SU-DHL-6 (cell line): ENCODE measurements around the gene ECHDC3.
A peak's percentile ranks its signal among the peaks of the same experiment; 100 is the strongest.

ENCODE experiments used
- H2AFZ ChIP-seq: fragments of 200-600 bp; sonication (generic); 2 replicates; pipeline ENCODE4 v1.6.1; 2014; ENCODE audit warnings: low read depth, mild to moderate bottlenecking, moderate library complexity, mixed read lengths, antibody characterized with exemption, low read length; ENCODE audit not compliant: severe bottlenecking
- H3F3A ChIP-seq: fragments of 200-600 bp; shearing (Covaris generic); 2 replicates; pipeline ENCODE4 v1.6.0; 2016; ENCODE audit warnings: antibody characterized with exemption, mild to moderate bottlenecking; ENCODE audit not compliant: insufficient read depth
- H3K27ac ChIP-seq: fragments of 200-600 bp; sonication (generic); 2 replicates; pipeline ENCODE4 v1.5.1; 2016; ENCODE audit warnings: low read depth, mild to moderate bottlenecking, low read length, moderate library complexity, mixed read lengths
- H3K27me3 ChIP-seq: fragments of 200-600 bp; sonication (generic), shearing (Covaris generic); 2 replicates; pipeline ENCODE4 v1.6.0; 2014; ENCODE audit warnings: mild to moderate bottlenecking, low read length
- H3K36me3 ChIP-seq: fragments of 200-600 bp; sonication (generic); 2 replicates; pipeline ENCODE4 v1.6.1; 2014; ENCODE audit warnings: mild to moderate bottlenecking, low read length, mixed read lengths
- H3K4me2 ChIP-seq: fragments of 300-600, 200-600 bp; shearing (Covaris generic), sonication (generic); 2 replicates; pipeline ENCODE4 v1.6.0; 2014; ENCODE audit warnings: low read length, low read depth, mild to moderate bottlenecking; ENCODE audit not compliant: poor library complexity, severe bottlenecking
- H3K4me3 ChIP-seq: fragments of 200-600 bp; sonication (generic); 2 replicates; pipeline ENCODE4 v1.5.1; 2014; ENCODE audit warnings: antibody characterized with exemption, low read length, mild to moderate bottlenecking, mixed read lengths; ENCODE audit not compliant: insufficient read depth, poor library complexity, severe bottlenecking
- H3K79me2 ChIP-seq: fragments of 200-600 bp; sonication (generic); 2 replicates; pipeline ENCODE4 v1.6.1; 2014; ENCODE audit warnings: mild to moderate bottlenecking, low read length, moderate library complexity; ENCODE audit not compliant: insufficient read depth
- H3K9ac ChIP-seq: fragments of 200-600 bp; sonication (generic); 2 replicates; pipeline ENCODE4 v1.7.0; 2014; ENCODE audit warnings: mild to moderate bottlenecking, low read length
- H3K9me2 ChIP-seq: fragments of 200-600 bp; sonication (generic); replicated peaks from 2 replicates; pipeline ENCODE4 v1.6.1; 2014; ENCODE audit warnings: low read length; ENCODE audit not compliant: insufficient read depth
- H3K9me3 ChIP-seq: fragments of 200-600 bp; sonication (generic); 2 replicates; pipeline ENCODE4 v1.6.1; 2014; ENCODE audit warnings: low read length, mixed read lengths; ENCODE audit not compliant: insufficient read depth
- H4K20me1 ChIP-seq: fragments of 200-600 bp; sonication (generic); 2 replicates; pipeline ENCODE4 v1.6.1; 2014; ENCODE audit warnings: low read depth, mild to moderate bottlenecking, antibody characterized with exemption, low read length, moderate library complexity, mixed read lengths
- EZH2phosphoT487 ChIP-seq: fragments of 200-600 bp; sonication (generic), shearing (Covaris generic); conservative IDR thresholded peaks from 2 replicates; pipeline ENCODE4 v1.6.1; 2018; ENCODE audit warnings: mild to moderate bottlenecking, antibody characterized with exemption, low read length, moderate library complexity, mixed read lengths
- TF ChIP-seq, protein P1 (sequence below): fragments of 200-600 bp; sonication (generic); IDR thresholded peaks from one replicate; pipeline ENCODE4 v1.5.1; 2017; ENCODE audit warnings: antibody characterized with exemption, mild to moderate bottlenecking, low read length, moderate library complexity; ENCODE audit not compliant: insufficient read depth, poor library complexity, severe bottlenecking

Gene ECHDC3

DNA sequence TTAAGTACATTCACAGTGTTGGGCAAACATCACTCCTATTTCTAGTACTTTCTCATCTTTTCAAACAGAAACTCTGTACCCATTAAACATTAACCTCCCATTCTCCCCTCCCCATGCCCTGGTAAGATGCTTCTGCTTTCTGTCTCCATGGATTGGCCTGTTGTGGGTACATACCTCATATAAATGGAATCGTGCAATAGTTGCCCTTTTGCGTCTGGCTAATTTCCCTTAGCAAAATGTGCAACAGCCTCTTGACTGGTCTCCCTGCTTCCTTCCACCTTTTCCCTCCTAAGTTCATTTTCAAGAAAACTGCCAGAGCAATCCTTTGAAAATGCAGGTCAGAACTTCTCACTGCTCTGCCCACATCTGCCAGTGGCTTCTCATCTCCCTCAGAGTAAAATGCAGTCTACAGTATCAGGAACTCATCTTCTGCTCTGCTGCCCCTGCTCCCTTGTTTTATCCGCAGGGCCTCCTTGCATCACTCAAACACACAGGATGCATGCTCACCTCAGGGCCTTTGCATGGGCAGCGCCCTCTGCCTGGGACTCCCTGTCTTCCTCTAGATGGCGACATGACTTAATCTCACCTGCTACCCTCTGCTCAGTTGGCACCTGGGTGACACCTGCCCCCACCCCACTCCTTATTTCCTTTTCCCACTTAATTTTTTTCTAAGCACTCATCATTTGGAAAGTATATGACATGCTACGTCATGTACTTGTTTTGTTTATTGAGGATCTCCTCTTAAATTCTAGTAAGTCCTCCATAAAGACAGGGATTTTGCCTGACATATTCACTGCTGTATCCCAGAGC is 44.3 kb upstream of the ECHDC3 start:
- Histone ChIP-seq H3K27me3 (no peaks in the 10 kb centered on the region), H3K27ac (no peak overlapping the region; the same call in 1 of the 2 replicates), H3K9ac (no peak overlapping the region), H3K79me2 (no peaks in the 10 kb centered on the region), H3K9me2 (no peaks in the 10 kb centered on the region), H2AFZ (no peak overlapping the region), H3K4me3 (no peak overlapping the region), H3K36me3 (no peaks in the 10 kb centered on the region), H4K20me1 (no peaks in the 10 kb centered on the region), H3K4me2 (no peak overlapping the region), H3K9me3 (no peaks in the 10 kb centered on the region), H3F3A (no peaks in the 10 kb centered on the region)
- TF ChIP-seq, protein P1, sequence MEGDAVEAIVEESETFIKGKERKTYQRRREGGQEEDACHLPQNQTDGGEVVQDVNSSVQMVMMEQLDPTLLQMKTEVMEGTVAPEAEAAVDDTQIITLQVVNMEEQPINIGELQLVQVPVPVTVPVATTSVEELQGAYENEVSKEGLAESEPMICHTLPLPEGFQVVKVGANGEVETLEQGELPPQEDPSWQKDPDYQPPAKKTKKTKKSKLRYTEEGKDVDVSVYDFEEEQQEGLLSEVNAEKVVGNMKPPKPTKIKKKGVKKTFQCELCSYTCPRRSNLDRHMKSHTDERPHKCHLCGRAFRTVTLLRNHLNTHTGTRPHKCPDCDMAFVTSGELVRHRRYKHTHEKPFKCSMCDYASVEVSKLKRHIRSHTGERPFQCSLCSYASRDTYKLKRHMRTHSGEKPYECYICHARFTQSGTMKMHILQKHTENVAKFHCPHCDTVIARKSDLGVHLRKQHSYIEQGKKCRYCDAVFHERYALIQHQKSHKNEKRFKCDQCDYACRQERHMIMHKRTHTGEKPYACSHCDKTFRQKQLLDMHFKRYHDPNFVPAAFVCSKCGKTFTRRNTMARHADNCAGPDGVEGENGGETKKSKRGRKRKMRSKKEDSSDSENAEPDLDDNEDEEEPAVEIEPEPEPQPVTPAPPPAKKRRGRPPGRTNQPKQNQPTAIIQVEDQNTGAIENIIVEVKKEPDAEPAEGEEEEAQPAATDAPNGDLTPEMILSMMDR: no peak
- TF ChIP-seq EZH2phosphoT487: no peak

DNA sequence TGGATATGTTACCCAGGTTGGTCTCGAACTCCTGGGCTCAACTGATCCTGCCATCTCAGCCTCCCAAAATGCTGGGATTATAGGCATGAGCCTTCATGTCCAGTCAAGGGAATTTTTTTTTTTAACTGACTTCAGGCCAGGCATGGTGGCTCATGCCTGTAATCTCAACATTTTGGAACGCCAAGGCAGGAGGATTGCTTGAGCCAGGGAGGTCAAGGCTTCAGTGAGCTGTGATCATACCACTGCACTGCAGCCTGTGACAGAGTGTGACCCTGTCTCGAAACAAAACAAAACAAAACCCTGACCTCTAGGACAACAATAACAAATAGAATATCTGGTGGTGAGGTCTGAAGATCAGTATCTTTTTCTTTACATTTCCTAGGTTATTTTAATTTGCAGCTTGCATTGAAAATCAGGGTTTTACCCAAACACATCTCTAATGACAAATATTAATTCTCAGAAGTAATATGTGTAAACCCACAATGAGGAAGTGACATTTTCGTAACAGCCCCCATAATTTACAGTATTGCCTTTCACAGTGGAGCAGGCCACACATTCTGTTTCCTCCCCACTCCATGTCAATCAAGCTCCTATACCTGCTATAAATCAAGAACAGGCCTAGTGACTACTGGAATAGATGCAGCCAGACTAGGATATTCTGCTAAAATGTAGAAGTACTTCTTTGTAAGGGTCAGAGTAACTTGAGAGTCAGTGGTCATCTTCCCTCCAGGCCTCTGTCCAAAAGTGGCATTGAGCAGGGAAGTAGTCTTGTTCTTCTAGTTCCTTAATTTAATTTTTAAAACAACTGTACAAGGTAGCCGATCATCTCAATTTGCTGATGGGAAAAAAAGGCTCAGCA is 43.3 kb upstream of the ECHDC3 start:
- H3K27me3 ChIP-seq: no peaks in the 10 kb centered on the region
- H3K4me3 ChIP-seq: no peak overlapping the region
- H3K4me2 ChIP-seq: peak overlapping the region; percentile 31
- H3K79me2 ChIP-seq: no peaks in the 10 kb centered on the region
- peak overlapping the region; percentile 34 for H3K27ac ChIP-seq
- no peak for TF ChIP-seq EZH2phosphoT487
- TF ChIP-seq, protein P1: no peak
- H2AFZ ChIP-seq: peak overlapping the region; percentile 50
- H3F3A ChIP-seq: no peaks in the 10 kb centered on the region
- H3K9ac ChIP-seq: peak overlapping the region; percentile 21; the same call in 1 of the 2 replicates
- H4K20me1 ChIP-seq: no peaks in the 10 kb centered on the region
- H3K9me3 ChIP-seq: no peaks in the 10 kb centered on the region
- no peaks in the 10 kb centered on the region for H3K9me2 ChIP-seq
- no peaks in the 10 kb centered on the region for H3K36me3 ChIP-seq

DNA sequence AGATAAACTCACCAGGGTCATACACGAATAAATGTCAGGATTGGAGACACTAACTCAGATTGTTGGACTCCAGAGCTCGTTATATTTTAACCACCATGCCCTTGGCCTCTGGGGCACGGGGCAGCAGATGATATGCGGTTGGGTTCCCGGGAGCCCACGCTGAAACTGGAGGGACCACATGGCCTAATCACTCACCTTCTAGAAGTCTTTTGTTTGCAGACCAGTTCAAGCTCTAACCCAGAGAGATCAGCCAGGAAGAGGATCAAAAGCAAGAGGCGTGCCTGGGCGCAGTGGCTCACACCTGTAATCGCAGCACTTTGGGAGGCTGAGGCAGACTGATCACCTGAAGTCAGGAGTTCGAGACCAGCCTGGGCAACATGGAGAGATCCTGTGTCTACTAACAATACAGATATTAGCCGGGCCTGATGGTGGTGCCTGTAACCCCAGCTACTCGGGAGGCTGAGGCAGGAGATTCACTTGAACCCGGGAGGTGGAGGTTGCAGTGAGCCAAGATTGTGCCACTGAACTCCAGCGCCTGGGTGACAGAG is 42.6 kb upstream of the ECHDC3 start:
- Histone ChIP-seq H3K27me3 (no peaks in the 10 kb centered on the region), H3F3A (no peaks in the 10 kb centered on the region), H3K4me3 (no peak overlapping the region), H2AFZ (peak overlapping the region; percentile 50), H3K36me3 (no peaks in the 10 kb centered on the region), H3K79me2 (no peaks in the 10 kb centered on the region), H3K4me2 (peak overlapping the region; percentile 31), H3K9me3 (no peaks in the 10 kb centered on the region), H4K20me1 (no peaks in the 10 kb centered on the region), H3K9ac (peak overlapping the region; percentile 21; the same call in 1 of the 2 replicates), H3K9me2 (no peaks in the 10 kb centered on the region), H3K27ac (peak overlapping the region; percentile 34)
- TF ChIP-seq EZH2phosphoT487: no peak
- TF ChIP-seq, protein P1: no peak
